Measurements from ENCODE around the gene TRIM54. TPM values are rescaled to one million over a fixed set of nuclear protein-coding genes. Genes with fewer than 3 reads are reported as not detected.

TRIM54 gene
- total and polyA plus RNA-seq, 9 of the 15 experiments (the other 6 are each of a cell fraction or from before 2014, with no cell fraction given), result not detected

DNA sequence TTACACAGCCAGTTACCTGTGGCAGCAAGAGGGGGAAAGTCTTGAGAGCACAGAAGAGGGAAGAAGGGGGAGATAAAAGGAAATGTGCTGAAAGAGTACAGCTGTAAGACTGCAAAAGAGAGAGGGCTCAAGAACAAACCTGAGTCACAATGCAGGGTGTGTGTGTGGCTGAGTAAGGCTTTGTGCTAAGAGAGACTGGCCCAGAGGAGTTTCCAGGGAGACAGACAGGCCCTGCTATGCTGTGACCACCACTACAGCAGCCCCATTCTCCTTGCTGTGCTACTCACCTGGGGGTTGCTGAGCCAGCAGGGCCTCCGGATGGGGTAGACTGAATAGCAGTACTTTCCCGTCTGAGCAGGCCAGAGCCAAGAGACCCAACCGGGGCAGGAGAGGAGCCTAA, 53.1 kb downstream of the TRIM54 start:
- peaks cover 75% of the 10 kb centered on the region for H3K36me3 ChIP-seq (ENCODE audit: control insufficient read depth, insufficient read depth, low read length)

DNA sequence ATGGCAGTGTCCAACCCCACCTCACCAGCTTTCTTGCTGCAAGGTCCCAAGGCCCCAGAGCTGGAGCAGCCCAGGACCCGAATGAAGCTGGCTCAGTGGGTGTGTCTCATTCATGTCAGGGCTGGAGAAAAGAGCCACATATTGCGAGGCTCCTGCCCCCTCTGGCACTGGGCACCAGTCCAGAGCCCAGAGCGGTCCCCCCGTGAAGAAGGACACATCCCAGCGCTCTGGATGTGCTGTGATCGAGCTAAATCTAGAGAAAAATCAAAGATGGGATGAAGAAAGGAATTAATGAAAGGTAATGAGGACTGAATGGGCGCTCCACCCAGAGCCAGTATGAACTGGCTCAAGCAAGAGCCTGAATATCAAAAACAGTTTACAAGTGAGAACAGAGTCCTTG, 53.9 kb downstream of the TRIM54 start:
- in situ Hi-C loops (cut with MboI), result no loop called here
- H3K36me3 ChIP-seq (ENCODE audit: control insufficient read depth, insufficient read depth, low read length), result peaks cover 75% of the 10 kb centered on the region
- FAIRE-seq, result no peak
- WGBS (ENCODE audit: insufficient coverage, low coverage, missing lambda C conversion rate), result 95% methylated on average over 7 of the region's 7 CpGs
- H3K9me1 ChIP-seq (ENCODE audit: control insufficient read depth, insufficient read depth, low read length), result no peaks in the 10 kb centered on the region
- no peak overlapping the region for H3K27ac ChIP-seq (ENCODE audit: extremely low read depth, low read depth, low read length)
- H3K9me3 ChIP-seq (replicated peaks; ENCODE audit: control insufficient read depth, insufficient read depth, low read depth, low read length), result no peaks in the 10 kb centered on the region
- intact Hi-C loops (cut with micrococcal nuclease), result no loop called here
- H3K4me2 ChIP-seq (ENCODE audit: insufficient read depth, low read length), result no peak overlapping the region
- no peaks in the 10 kb centered on the region for H3K79me2 ChIP-seq (ENCODE audit: control insufficient read depth, insufficient read depth, low read length)
- H2AFZ ChIP-seq (ENCODE audit: low read depth, low read length), result no peak overlapping the region
- no peak for ATAC-seq
- ChIA-PET POLR2A (interaction anchor here (1.1 to 3.1 kb wide), 4 partner anchors 9 to 21 kb away, joined by 4 to 14 read pairs (median 4); partner anchors contain the start of genes GTF3C2 and MPV17), CTCF (ENCODE audit: low intra/inter-chr PET ratio) (no interaction called here)
- H3K9ac ChIP-seq (ENCODE audit: insufficient read depth in 1 of 2, low read depth in 2 of 2, low read length in 2 of 2), result 0 out of 4 replicates have a peak overlapping the region, but pooled peaks of 1 of the 2 experiments have one; percentile 4
- no peaks in the 10 kb centered on the region for H4K20me1 ChIP-seq (replicated peaks; ENCODE audit: control insufficient read depth, insufficient read depth, low read length)
- no peak overlapping the region for H3K4me3 ChIP-seq
- no peak for DNase-seq (ENCODE audit: extremely low read depth in 1 of 4, low spot score in 3 of 4)
- H3K4me1 ChIP-seq (replicated peaks in 1 of 2; ENCODE audit: control insufficient read depth in 2 of 2, insufficient read depth in 2 of 2, low read length in 2 of 2), result no peaks in the 10 kb centered on the region
- no peaks in the 10 kb centered on the region for H3K27me3 ChIP-seq (ENCODE audit: control insufficient read depth in 2 of 2, insufficient read depth in 2 of 2, low read length in 2 of 2)
- no TSS peak for BruUV-seq (replicated peaks)
- TF ChIP-seq RCOR1 (IDR thresholded peaks at IDR 0.05; ENCODE audit: borderline replicate concordance in 1 of 2, low read depth in 2 of 2, low read length in 2 of 2) (no peak), ZC3H4 (CRISPR knock-in tag; IDR thresholded peaks at IDR 0.05; ENCODE audit: borderline replicate concordance) (0 out of 2 replicates have a peak, but pooled peaks have one; percentile 28)
- TF ChIP-seq, protein P1, sequence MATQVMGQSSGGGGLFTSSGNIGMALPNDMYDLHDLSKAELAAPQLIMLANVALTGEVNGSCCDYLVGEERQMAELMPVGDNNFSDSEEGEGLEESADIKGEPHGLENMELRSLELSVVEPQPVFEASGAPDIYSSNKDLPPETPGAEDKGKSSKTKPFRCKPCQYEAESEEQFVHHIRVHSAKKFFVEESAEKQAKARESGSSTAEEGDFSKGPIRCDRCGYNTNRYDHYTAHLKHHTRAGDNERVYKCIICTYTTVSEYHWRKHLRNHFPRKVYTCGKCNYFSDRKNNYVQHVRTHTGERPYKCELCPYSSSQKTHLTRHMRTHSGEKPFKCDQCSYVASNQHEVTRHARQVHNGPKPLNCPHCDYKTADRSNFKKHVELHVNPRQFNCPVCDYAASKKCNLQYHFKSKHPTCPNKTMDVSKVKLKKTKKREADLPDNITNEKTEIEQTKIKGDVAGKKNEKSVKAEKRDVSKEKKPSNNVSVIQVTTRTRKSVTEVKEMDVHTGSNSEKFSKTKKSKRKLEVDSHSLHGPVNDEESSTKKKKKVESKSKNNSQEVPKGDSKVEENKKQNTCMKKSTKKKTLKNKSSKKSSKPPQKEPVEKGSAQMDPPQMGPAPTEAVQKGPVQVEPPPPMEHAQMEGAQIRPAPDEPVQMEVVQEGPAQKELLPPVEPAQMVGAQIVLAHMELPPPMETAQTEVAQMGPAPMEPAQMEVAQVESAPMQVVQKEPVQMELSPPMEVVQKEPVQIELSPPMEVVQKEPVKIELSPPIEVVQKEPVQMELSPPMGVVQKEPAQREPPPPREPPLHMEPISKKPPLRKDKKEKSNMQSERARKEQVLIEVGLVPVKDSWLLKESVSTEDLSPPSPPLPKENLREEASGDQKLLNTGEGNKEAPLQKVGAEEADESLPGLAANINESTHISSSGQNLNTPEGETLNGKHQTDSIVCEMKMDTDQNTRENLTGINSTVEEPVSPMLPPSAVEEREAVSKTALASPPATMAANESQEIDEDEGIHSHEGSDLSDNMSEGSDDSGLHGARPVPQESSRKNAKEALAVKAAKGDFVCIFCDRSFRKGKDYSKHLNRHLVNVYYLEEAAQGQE (IDR thresholded peaks at IDR 0.05; ENCODE audit: borderline replicate concordance), result 0 out of 2 replicates have a peak, but pooled peaks have one; percentile 3
- TF ChIP-seq, protein P1 (CRISPR knock-in tag; IDR thresholded peaks at IDR 0.05; ENCODE audit: low read depth), result no peak

More for the DNA sequence above, 53.1 kb downstream of the TRIM54 start:
- H3K9me1 ChIP-seq (ENCODE audit: control insufficient read depth, insufficient read depth, low read length), result no peaks in the 10 kb centered on the region
- no peak overlapping the region for H3K4me3 ChIP-seq
- WGBS (ENCODE audit: insufficient coverage, low coverage, missing lambda C conversion rate), result 86% methylated on average over 3 of the region's 3 CpGs
- no TSS peak for BruUV-seq (replicated peaks)
- ATAC-seq (no peak), DNase-seq (ENCODE audit: extremely low read depth in 1 of 4, low spot score in 3 of 4) (no peak), FAIRE-seq (no peak)
- ChIA-PET CTCF (ENCODE audit: low intra/inter-chr PET ratio) (no interaction called here), POLR2A (interaction anchor here (1.0 to 4.0 kb wide), 4 partner anchors 10 to 19 kb away, joined by 4 to 22 read pairs (median 4); partner anchors contain the start of gene MPV17)
- intact Hi-C loops (cut with micrococcal nuclease), result no loop called here
- H2AFZ ChIP-seq (ENCODE audit: low read depth, low read length), result no peak overlapping the region
- no peaks in the 10 kb centered on the region for H4K20me1 ChIP-seq (replicated peaks; ENCODE audit: control insufficient read depth, insufficient read depth, low read length)
- H3K27me3 ChIP-seq (ENCODE audit: control insufficient read depth in 2 of 2, insufficient read depth in 2 of 2, low read length in 2 of 2), result no peaks in the 10 kb centered on the region
- no peaks in the 10 kb centered on the region for H3K79me2 ChIP-seq (ENCODE audit: control insufficient read depth, insufficient read depth, low read length)
- no peak overlapping the region for H3K4me2 ChIP-seq (ENCODE audit: insufficient read depth, low read length)
- no peak overlapping the region; the same call in 2 of the 3 replicates for H3K27ac ChIP-seq (ENCODE audit: extremely low read depth, low read depth, low read length)
- no peaks in the 10 kb centered on the region for H3K4me1 ChIP-seq (replicated peaks in 1 of 2; ENCODE audit: control insufficient read depth in 2 of 2, insufficient read depth in 2 of 2, low read length in 2 of 2)
- in situ Hi-C loops (cut with MboI), result no loop called here
- TF ChIP-seq TEAD1 (CRISPR knock-in tag; IDR thresholded peaks at IDR 0.05) (no peak), U2AF1 (optimal IDR thresholded peaks at IDR 0.05; ENCODE audit: low read depth, low read length) (no peak), HIVEP1 (CRISPR knock-in tag; IDR thresholded peaks at IDR 0.05) (no peak), MXI1 (IDR thresholded peaks at IDR 0.05; ENCODE audit: low read depth, low read length) (no peak), ZZZ3 (IDR thresholded peaks at IDR 0.05) (no peak), ZNF354B (CRISPR knock-in tag; IDR thresholded peaks at IDR 0.05) (no peak), PHF21A (IDR thresholded peaks at IDR 0.05; ENCODE audit: borderline replicate concordance, low read depth) (no peak), MYBL2 (IDR thresholded peaks at IDR 0.05; ENCODE audit: low read depth) (no peak), MYBL2 (CRISPR knock-in tag; IDR thresholded peaks at IDR 0.05; ENCODE audit: borderline replicate concordance) (no peak), PTTG1 (tag; IDR thresholded peaks at IDR 0.05; ENCODE audit: low read depth) (no peak)
- H3K9me3 ChIP-seq (replicated peaks; ENCODE audit: control insufficient read depth, insufficient read depth, low read depth, low read length), result no peaks in the 10 kb centered on the region
- peak overlapping the region in 1 of 2 experiments; percentile 48; a peak in 1 of 4 replicates for H3K9ac ChIP-seq (ENCODE audit: insufficient read depth in 1 of 2, low read depth in 2 of 2, low read length in 2 of 2)
